PC-3 (cell line): Measurements from ENCODE around the gene ARHGAP6. TPM values are rescaled to one million over a fixed set of nuclear protein-coding genes. Genes with fewer than 3 reads are reported as not detected.

Experiments
- ATAC-seq: fragments of 200-7000 bp; cut with Tn5 transposase; 2 replicates; pipeline ENCODE4 v1.9.1; 2020; ENCODE audit warnings: mild to moderate bottlenecking, moderate library complexity
- BruUV-seq: library from RNA; stranded (reverse); fragments of 400-500 nt; replicated peaks from 2 replicates; lab custom pipeline; 2021; lab: Mats Ljungman, UMichigan
- CTCF ChIA-PET: fragments of 300-600 bp; sonication (Branson Sonifier 250); formaldehyde crosslinking; loops from one replicate; lab custom pipeline; 2022; ENCODE audit warnings: antibody characterized with exemption; lab: Charles Lee
- POLR2A ChIA-PET: fragments of 300-600 bp; sonication (Branson Sonifier 250); formaldehyde crosslinking; loops from one replicate; lab custom pipeline; 2022; ENCODE audit warnings: antibody characterized with exemption; ENCODE audit not compliant: unreplicated experiment; lab: Charles Lee
- DNase-seq: peaks from one replicate; pipeline ENCODE4 v3.0.0-alpha.2; 2015
- H2AFZ ChIP-seq: fragments of 300-600 bp; sonication (generic); 2 replicates; pipeline ENCODE4 v1.6.0; 2016; ENCODE audit warnings: antibody characterized with exemption, low read length
- H3F3A ChIP-seq: fragments of 300-600 bp; sonication (generic); one replicate; pipeline ENCODE4 v1.6.0; 2017; ENCODE audit warnings: antibody characterized with exemption, low read length, control low read depth, mild to moderate bottlenecking; ENCODE audit not compliant: unreplicated experiment
- H3K27ac ChIP-seq: fragments of 300-600 bp; sonication (generic); 2 replicates; pipeline ENCODE4 v1.5.1; 2016; ENCODE audit warnings: mild to moderate bottlenecking, low read length
- H3K27me3 ChIP-seq: fragments of 300-600 bp; sonication (generic); 2 replicates; pipeline ENCODE4 v1.6.1; 2016; ENCODE audit warnings: low read length, mixed read lengths
- H3K36me3 ChIP-seq: fragments of 300-600 bp; sonication (generic); 2 replicates; pipeline ENCODE4 v1.6.1; 2016; ENCODE audit warnings: low read depth, mixed run types, low read length, mixed read lengths
- H3K4me1 ChIP-seq: fragments of 300-600 bp; sonication (generic); 2 replicates; pipeline ENCODE4 v1.5.1; 2016; ENCODE audit warnings: low read length; ENCODE audit not compliant: insufficient read depth
- H3K4me2 ChIP-seq: fragments of 300-600 bp; sonication (generic); 2 replicates; pipeline ENCODE4 v1.6.0; 2016; ENCODE audit warnings: low read length
- H3K4me3 ChIP-seq: fragments of 300-600 bp; sonication (generic); 2 replicates; pipeline ENCODE4 v1.5.1; 2016; ENCODE audit warnings: mild to moderate bottlenecking, low read length, mixed read lengths
- H3K79me2 ChIP-seq: fragments of 300-600 bp; sonication (generic); 2 replicates; pipeline ENCODE4 v1.6.1; 2017; ENCODE audit warnings: low read length, mixed read lengths
- H3K9ac ChIP-seq: fragments of 300-600 bp; sonication (generic); 2 replicates; pipeline ENCODE4 v1.6.0; 2016; ENCODE audit warnings: mild to moderate bottlenecking, low read length
- H3K9me2 ChIP-seq: fragments of 300-600 bp; sonication (generic); replicated peaks from 2 replicates; pipeline ENCODE4 v1.6.1; 2016; ENCODE audit warnings: mixed run types, low read length, mixed read lengths
- H3K9me3 ChIP-seq: fragments of 300-600 bp; sonication (generic); 2 replicates; pipeline ENCODE4 v1.6.1; 2016; ENCODE audit warnings: low read length, mixed read lengths
- H4K20me1 ChIP-seq: fragments of 300-600 bp; sonication (generic); 2 replicates; pipeline ENCODE4 v1.6.1; 2016; ENCODE audit warnings: low read length, mixed read lengths
- EZH2 ChIP-seq: fragments of 300-600 bp; sonication (generic); IDR thresholded peaks from one replicate; pipeline ENCODE4 v1.6.1; 2017; ENCODE audit warnings: antibody characterized with exemption, mild to moderate bottlenecking, low read length; ENCODE audit not compliant: unreplicated experiment
- EZH2phosphoT487 ChIP-seq: fragments of 300-600 bp; sonication (generic); IDR thresholded peaks from 2 replicates; pipeline ENCODE4 v1.6.1; 2018; ENCODE audit warnings: mild to moderate bottlenecking, antibody characterized with exemption, low read length, borderline replicate concordance
- intact Hi-C: fragments of 100-400 bp; cut with micrococcal nuclease; formaldehyde crosslinking; loops from 2 replicates; pipeline ENCODE4 v1.9.0; 2023
- total RNA-seq: library from RNA; depleted of rRNA; stranded (reverse); fragments of >200 nt; gene quantifications from 2 replicates; pipeline ENCODE4 v1.2.3, GENCODE V29; 2014
- TF ChIP-seq, protein P1 (sequence below): fragments of 300-600 bp; sonication (generic); conservative IDR thresholded peaks from 2 replicates; pipeline ENCODE4 v1.5.1; 2017; ENCODE audit warnings: antibody characterized with exemption, low read depth, mild to moderate bottlenecking, low read length

ARHGAP6 gene
- total RNA-seq, 1 experiment from 2014 or later: 2.8 TPM

DNA sequence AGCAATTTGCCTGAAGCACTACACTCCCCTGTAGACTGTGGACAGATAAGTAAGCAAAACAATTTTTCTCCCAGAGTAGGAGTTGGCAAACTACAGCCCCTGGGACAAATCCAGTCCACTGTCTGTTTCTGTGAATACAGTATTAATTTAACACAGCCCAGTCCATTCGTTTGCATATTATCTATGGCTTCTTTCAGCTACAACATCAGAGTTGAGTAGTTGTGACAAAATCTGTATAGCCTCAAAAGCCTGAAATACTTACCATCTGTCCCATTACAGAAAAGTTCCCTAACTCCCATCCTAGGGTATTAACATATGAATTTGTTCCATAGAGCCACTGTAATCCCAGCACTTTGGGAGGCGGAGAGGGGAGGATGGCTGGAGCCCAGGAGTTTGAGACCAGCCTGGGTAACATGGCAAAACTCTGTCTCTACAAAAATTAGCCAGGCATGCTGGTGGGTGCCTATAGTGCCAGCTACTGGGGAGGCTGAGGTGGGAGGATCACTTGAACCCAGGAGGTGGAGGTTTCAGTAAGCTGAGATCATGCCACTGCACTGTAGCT lies 319.5 kb downstream of the ARHGAP6 start:
- peaks cover 17% of the 10 kb centered on the region for H3K4me1 ChIP-seq
- ATAC-seq: no peak

DNA sequence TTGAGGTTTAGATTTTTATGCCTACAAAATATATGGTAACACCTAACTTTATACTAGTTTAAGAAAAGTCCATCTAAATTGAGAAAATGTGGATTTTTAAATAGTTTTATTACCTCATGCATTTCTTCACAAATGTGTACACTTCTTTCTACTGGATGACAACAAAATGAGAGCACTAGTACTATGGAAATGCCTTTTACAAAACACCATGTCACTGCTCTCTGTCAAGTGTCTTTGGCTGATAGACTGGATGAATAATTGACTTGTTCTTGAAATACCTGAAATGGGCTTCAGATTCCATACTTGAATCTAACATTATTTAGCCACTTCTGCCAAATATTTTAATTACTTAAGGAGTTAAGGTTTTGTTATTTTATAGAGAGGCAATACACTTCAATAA lies 323.0 kb downstream of the ARHGAP6 start:
- H4K20me1 ChIP-seq: no peaks in the 10 kb centered on the region
- peaks cover 20% of the 10 kb centered on the region for H3K4me1 ChIP-seq
- H3K36me3 ChIP-seq: no peaks in the 10 kb centered on the region
- no peaks in the 10 kb centered on the region for H3K9me3 ChIP-seq
- H3K27ac ChIP-seq: peak overlapping the region; percentile 95
- TF ChIP-seq, protein P1, sequence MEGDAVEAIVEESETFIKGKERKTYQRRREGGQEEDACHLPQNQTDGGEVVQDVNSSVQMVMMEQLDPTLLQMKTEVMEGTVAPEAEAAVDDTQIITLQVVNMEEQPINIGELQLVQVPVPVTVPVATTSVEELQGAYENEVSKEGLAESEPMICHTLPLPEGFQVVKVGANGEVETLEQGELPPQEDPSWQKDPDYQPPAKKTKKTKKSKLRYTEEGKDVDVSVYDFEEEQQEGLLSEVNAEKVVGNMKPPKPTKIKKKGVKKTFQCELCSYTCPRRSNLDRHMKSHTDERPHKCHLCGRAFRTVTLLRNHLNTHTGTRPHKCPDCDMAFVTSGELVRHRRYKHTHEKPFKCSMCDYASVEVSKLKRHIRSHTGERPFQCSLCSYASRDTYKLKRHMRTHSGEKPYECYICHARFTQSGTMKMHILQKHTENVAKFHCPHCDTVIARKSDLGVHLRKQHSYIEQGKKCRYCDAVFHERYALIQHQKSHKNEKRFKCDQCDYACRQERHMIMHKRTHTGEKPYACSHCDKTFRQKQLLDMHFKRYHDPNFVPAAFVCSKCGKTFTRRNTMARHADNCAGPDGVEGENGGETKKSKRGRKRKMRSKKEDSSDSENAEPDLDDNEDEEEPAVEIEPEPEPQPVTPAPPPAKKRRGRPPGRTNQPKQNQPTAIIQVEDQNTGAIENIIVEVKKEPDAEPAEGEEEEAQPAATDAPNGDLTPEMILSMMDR: no peak
- H3K79me2 ChIP-seq: no peaks in the 10 kb centered on the region
- H3K4me3 ChIP-seq: no peak overlapping the region
- H3K27me3 ChIP-seq: no peaks in the 10 kb centered on the region
- CTCF ChIA-PET: no interaction called here
- BruUV-seq: no TSS peak
- no peak for ATAC-seq
- no peak overlapping the region for H2AFZ ChIP-seq
- peak overlapping the region; percentile 64 for H3K4me2 ChIP-seq
- no peaks in the 10 kb centered on the region for H3K9me2 ChIP-seq
- H3F3A ChIP-seq: no peaks in the 10 kb centered on the region
- no peak for DNase-seq
- POLR2A ChIA-PET: no interaction called here
- intact Hi-C loops: loop anchor here (2.0 to 10.0 kb wide), 4 partner anchors 32 to 198 kb away; no protein-coding TSS in a partner anchor
- peak overlapping the region; percentile 63 for H3K9ac ChIP-seq

More for the DNA sequence above, 319.5 kb downstream of the ARHGAP6 start:
- intact Hi-C loops: loop anchor here (10.0 kb wide), 3 partner anchors 79 to 201 kb away; no protein-coding TSS in a partner anchor
- DNase-seq: no peak
- ChIA-PET POLR2A (no interaction called here), CTCF (no interaction called here)
- Histone ChIP-seq H3K9me2 (no peaks in the 10 kb centered on the region), H4K20me1 (no peaks in the 10 kb centered on the region), H3K27ac (no peak overlapping the region), H3K36me3 (no peaks in the 10 kb centered on the region), H3K27me3 (no peaks in the 10 kb centered on the region), H3F3A (no peaks in the 10 kb centered on the region), H3K9me3 (no peaks in the 10 kb centered on the region), H2AFZ (no peak overlapping the region), H3K9ac (no peak overlapping the region), H3K4me3 (no peak overlapping the region), H3K79me2 (no peaks in the 10 kb centered on the region), H3K4me2 (no peak overlapping the region)
- no TSS peak for BruUV-seq
- TF ChIP-seq, protein P1: no peak
- TF ChIP-seq EZH2phosphoT487 (no peak), EZH2 (no peak)
